DND-41 (cell line): ENCODE data around the gene GLB1L3.

Experiments used
- ATAC-seq: fragments of 200-7000 bp; cut with Tn5 transposase; 3 replicates; pipeline ENCODE4 v1.9.1; 2021; ENCODE audit warnings: low read depth; ENCODE audit not compliant: insufficient read depth
- DNase-seq: peaks from one replicate; pipeline ENCODE4 v3.0.0-alpha.2; 2020
- H2AFZ ChIP-seq: 2 replicates; pipeline ENCODE4 v1.6.0; 2012; ENCODE audit warnings: low read depth, low read length
- H3K27ac ChIP-seq: 2 replicates; pipeline ENCODE4 v1.5.1; 2012; ENCODE audit warnings: low read length, inconsistent platforms
- H3K27me3 ChIP-seq: fragments of 200-600 bp; sonication (generic); 2 replicates; pipeline ENCODE4 v1.6.0; 2012; ENCODE audit warnings: low read length, mild to moderate bottlenecking, inconsistent platforms; ENCODE audit not compliant: insufficient read depth, poor library complexity
- H3K36me3 ChIP-seq: 2 replicates; pipeline ENCODE4 v1.5.1; 2012; ENCODE audit warnings: low read length, inconsistent platforms; ENCODE audit not compliant: insufficient read depth
- H3K4me1 ChIP-seq: 2 replicates; pipeline ENCODE4 v1.5.1; 2012; ENCODE audit warnings: mild to moderate bottlenecking, low read length; ENCODE audit not compliant: insufficient read depth
- H3K4me2 ChIP-seq: 2 replicates; pipeline ENCODE4 v1.6.0; 2012; ENCODE audit warnings: mild to moderate bottlenecking, moderate library complexity, low read length, inconsistent platforms; ENCODE audit not compliant: insufficient read depth
- H3K4me3 ChIP-seq, 2 experiments: fragments of 200-600 bp in 1 of 2; shearing (Covaris generic) in 1 of 2; 2 replicates each; pipeline ENCODE4 v1.5.1; 2012 to 2016; ENCODE audit warnings: inconsistent platforms in 2 of 2, low read length in 2 of 2, mild to moderate bottlenecking in 2 of 2, low read depth in 1 of 2, moderate library complexity in 1 of 2
- H3K79me2 ChIP-seq: 2 replicates; pipeline ENCODE4 v1.6.0; 2012; ENCODE audit warnings: low read length, inconsistent platforms; ENCODE audit not compliant: insufficient read depth
- H3K9ac ChIP-seq: 2 replicates; pipeline ENCODE4 v1.6.0; 2012; ENCODE audit warnings: low read depth, mild to moderate bottlenecking, inconsistent platforms, low read length, moderate library complexity
- H3K9me3 ChIP-seq: 2 replicates; pipeline ENCODE4 v1.5.1; 2012; ENCODE audit warnings: low read length, moderate library complexity, mild to moderate bottlenecking, inconsistent platforms; ENCODE audit not compliant: insufficient read depth, severe bottlenecking
- H4K20me1 ChIP-seq: 2 replicates; pipeline ENCODE4 v1.6.0; 2012; ENCODE audit warnings: low read length; ENCODE audit not compliant: insufficient read depth
- EZH2 ChIP-seq: IDR thresholded peaks from 3 replicates; pipeline ENCODE4 v1.6.1; 2012; ENCODE audit warnings: borderline replicate concordance, low read depth, mild to moderate bottlenecking, moderate library complexity, low read length, inconsistent platforms; ENCODE audit not compliant: severe bottlenecking
- TF ChIP-seq, protein P1 (sequence below): IDR thresholded peaks from 2 replicates; pipeline ENCODE4 v1.5.1; 2012; ENCODE audit warnings: borderline replicate concordance, low read length, moderate library complexity, mild to moderate bottlenecking; ENCODE audit not compliant: poor library complexity, severe bottlenecking; ENCODE audit errors: extremely low read depth

The GLB1L3 gene

DNA sequence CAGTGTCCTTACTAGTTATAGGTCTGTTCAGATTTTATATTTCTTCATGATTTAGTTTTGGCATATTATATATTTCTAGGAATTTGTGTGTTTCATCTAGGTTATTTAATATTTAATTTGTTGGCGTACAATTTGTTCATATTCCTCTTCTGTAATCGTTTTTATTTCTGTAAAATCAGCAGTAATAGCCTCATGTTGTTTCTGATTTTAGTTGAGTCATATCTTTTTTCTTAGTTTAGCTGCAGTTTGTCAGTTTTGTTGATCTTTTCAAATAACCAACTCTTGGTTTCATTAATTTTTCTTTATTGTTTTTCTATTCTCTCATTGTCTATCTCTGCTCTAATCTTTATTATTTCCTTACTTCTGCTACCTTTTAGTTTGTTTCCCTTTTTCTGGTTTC is 75.9 kb downstream of the GLB1L3 start:
- Histone ChIP-seq H3K36me3 (peaks cover 3% of the 10 kb centered on the region; the same call in 1 of the 2 replicates), H2AFZ (no peak overlapping the region), H3K4me3 (no peak overlapping the region), H4K20me1 (no peaks in the 10 kb centered on the region), H3K9me3 (no peaks in the 10 kb centered on the region), H3K27me3 (no peaks in the 10 kb centered on the region), H3K4me2 (no peak overlapping the region), H3K79me2 (no peaks in the 10 kb centered on the region), H3K4me1 (peaks cover 12% of the 10 kb centered on the region), H3K9ac (no peak overlapping the region), H3K27ac (no peak overlapping the region)
- TF ChIP-seq, protein P1, sequence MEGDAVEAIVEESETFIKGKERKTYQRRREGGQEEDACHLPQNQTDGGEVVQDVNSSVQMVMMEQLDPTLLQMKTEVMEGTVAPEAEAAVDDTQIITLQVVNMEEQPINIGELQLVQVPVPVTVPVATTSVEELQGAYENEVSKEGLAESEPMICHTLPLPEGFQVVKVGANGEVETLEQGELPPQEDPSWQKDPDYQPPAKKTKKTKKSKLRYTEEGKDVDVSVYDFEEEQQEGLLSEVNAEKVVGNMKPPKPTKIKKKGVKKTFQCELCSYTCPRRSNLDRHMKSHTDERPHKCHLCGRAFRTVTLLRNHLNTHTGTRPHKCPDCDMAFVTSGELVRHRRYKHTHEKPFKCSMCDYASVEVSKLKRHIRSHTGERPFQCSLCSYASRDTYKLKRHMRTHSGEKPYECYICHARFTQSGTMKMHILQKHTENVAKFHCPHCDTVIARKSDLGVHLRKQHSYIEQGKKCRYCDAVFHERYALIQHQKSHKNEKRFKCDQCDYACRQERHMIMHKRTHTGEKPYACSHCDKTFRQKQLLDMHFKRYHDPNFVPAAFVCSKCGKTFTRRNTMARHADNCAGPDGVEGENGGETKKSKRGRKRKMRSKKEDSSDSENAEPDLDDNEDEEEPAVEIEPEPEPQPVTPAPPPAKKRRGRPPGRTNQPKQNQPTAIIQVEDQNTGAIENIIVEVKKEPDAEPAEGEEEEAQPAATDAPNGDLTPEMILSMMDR: no peak
- TF ChIP-seq EZH2: no peak
- DNase-seq (no peak), ATAC-seq (no peak)

DNA sequence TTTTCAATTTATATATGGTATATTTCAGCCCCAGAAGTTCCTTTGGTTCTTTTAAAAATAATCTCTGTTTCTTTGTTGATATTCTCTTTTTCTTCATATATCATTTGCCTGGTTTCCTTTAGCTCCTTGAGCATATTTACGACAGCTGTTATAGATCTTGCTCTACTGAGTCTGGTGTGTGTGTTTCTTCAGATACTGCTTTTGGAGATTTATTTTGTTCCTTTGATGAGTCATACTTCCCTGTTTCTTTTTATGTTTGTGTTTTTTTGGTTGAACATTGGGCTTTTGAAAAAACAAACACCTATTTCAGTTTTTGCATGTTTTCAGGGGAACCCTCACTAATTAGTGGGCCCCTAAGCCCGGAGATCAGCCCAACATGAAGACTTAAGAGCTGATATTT is 79.0 kb downstream of the GLB1L3 start:
- Histone ChIP-seq H3K4me2 (no peak overlapping the region), H3K9me3 (no peaks in the 10 kb centered on the region), H4K20me1 (no peaks in the 10 kb centered on the region), H3K4me1 (peaks cover 5% of the 10 kb centered on the region), H3K36me3 (peaks cover 3% of the 10 kb centered on the region; the same call in 1 of the 2 replicates), H3K79me2 (no peaks in the 10 kb centered on the region), H3K27ac (no peak overlapping the region), H3K27me3 (no peaks in the 10 kb centered on the region), H2AFZ (no peak overlapping the region), H3K4me3 (no peak overlapping the region), H3K9ac (no peak overlapping the region)
- ATAC-seq (no peak), DNase-seq (no peak)
- TF ChIP-seq, protein P1: no peak
- TF ChIP-seq EZH2: no peak

DNA sequence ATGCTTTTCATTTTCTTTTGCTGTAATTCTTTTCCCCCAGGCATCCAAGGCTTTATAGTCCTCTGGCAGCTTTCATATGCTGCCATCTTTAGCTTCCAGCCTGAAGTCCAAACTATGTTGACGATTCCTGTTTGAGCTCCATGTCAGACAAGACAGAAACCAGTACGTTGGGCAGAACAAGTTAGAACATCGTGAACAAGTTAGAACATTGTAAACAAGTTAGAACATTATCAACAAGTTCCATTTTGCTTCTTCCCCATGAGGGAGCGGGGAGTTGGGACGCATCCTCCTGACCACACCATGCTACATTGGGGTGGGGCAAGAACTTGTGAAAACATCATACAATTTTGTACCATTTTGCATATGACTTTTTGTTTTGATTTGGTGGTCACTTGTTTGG is 79.5 kb downstream of the GLB1L3 start:
- no peak for DNase-seq
- H3K27me3 ChIP-seq: no peaks in the 10 kb centered on the region
- H3K9me3 ChIP-seq: no peaks in the 10 kb centered on the region
- H3K27ac ChIP-seq: no peak overlapping the region
- H3K79me2 ChIP-seq: no peaks in the 10 kb centered on the region
- TF ChIP-seq, protein P1: no peak
- H3K4me2 ChIP-seq: no peak overlapping the region
- peaks cover 7% of the 10 kb centered on the region for H3K4me1 ChIP-seq
- H3K9ac ChIP-seq: no peak overlapping the region
- H2AFZ ChIP-seq: no peak overlapping the region
- peaks cover 3% of the 10 kb centered on the region; the same call in 1 of the 2 replicates for H3K36me3 ChIP-seq
- H3K4me3 ChIP-seq: no peak overlapping the region
- no peak for ATAC-seq
- H4K20me1 ChIP-seq: no peaks in the 10 kb centered on the region
